Liver (tissue), 3 donors: ENCODE data around the gene UBTD1.

Experiments used
- ATF3 ChIP-seq: IDR thresholded peaks from 2 replicates; pipeline ENCODE4 v1.6.1; 2016; ENCODE audit warnings: antibody characterized with exemption
- CTCF ChIP-seq: fragments of 150-350 bp; IDR thresholded peaks from 2 replicates; pipeline ENCODE4 v1.5.1; 2017; ENCODE audit warnings: improper control_type of control experiment, low read depth, low read length; ENCODE audit not compliant: missing input control
- EGR1 ChIP-seq, 2 donors: IDR thresholded peaks; 2 replicates each; pipeline ENCODE4 v1.6.1; 2016 to 2018; ENCODE audit warnings: antibody characterized with exemption in 2 of 2, low read depth in 2 of 2
- FOXA1 ChIP-seq: IDR thresholded peaks from 2 replicates; pipeline ENCODE4 v1.6.1; 2016; ENCODE audit warnings: antibody characterized with exemption
- GABPA ChIP-seq, 2 donors: IDR thresholded peaks in 1 of 2; conservative IDR thresholded peaks in 1 of 2; 2 replicates each; pipeline ENCODE4 v1.6.1; 2016; ENCODE audit warnings: antibody characterized with exemption in 2 of 2, mild to moderate bottlenecking in 1 of 2, moderate library complexity in 1 of 2
- HNF4G ChIP-seq: IDR thresholded peaks from 2 replicates; pipeline ENCODE4 v1.6.1; 2016; ENCODE audit warnings: antibody characterized with exemption
- JUND ChIP-seq, 2 donors: IDR thresholded peaks; 2 replicates each; pipeline ENCODE4 v1.6.1; 2016; ENCODE audit warnings: antibody characterized with exemption in 2 of 2
- RAD21 ChIP-seq, 2 donors: IDR thresholded peaks; 2 replicates each; pipeline ENCODE4 v1.6.1; 2016; ENCODE audit warnings: antibody characterized with exemption in 2 of 2, mild to moderate bottlenecking in 2 of 2
- TAF1 ChIP-seq: conservative IDR thresholded peaks from 2 replicates; pipeline ENCODE4 v1.6.1; 2016; ENCODE audit warnings: antibody characterized with exemption, mild to moderate bottlenecking
- YY1 ChIP-seq: IDR thresholded peaks from 2 replicates; pipeline ENCODE4 v1.6.1; 2016; ENCODE audit warnings: antibody characterized with exemption, mild to moderate bottlenecking
- TF ChIP-seq, protein P1 (sequence below): IDR thresholded peaks from 2 replicates; pipeline ENCODE4 v1.6.1; 2016; ENCODE audit warnings: antibody characterized with exemption
- TF ChIP-seq, protein P2 (sequence below): IDR thresholded peaks from 2 replicates; pipeline ENCODE4 v1.6.1; 2016; ENCODE audit warnings: antibody characterized with exemption
- TF ChIP-seq, protein P3 (sequence below): IDR thresholded peaks from 2 replicates; pipeline ENCODE4 v1.6.1; 2016; ENCODE audit warnings: antibody characterized with exemption, mild to moderate bottlenecking
- donor health status: healthy.
- donor health status: healthy.

GRCh38 chr10:97512993-97513392 is 14.3 kb downstream of the UBTD1 start:
- TF ChIP-seq GABPA (IDR thresholded peaks at IDR 0.05 in 1 of 2, conservative IDR thresholded peaks at IDR 0.05 in 1 of 2) = no peak
- no peak for TF ChIP-seq CTCF
- no peak for TF ChIP-seq HNF4G
- TF ChIP-seq, protein P1, sequence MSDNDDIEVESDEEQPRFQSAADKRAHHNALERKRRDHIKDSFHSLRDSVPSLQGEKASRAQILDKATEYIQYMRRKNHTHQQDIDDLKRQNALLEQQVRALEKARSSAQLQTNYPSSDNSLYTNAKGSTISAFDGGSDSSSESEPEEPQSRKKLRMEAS = no peak
- TF ChIP-seq TAF1 = no peak
- no peak for TF ChIP-seq YY1
- no peak for TF ChIP-seq EGR1 (IDR thresholded peaks at IDR 0.05; ENCODE audit: low read depth in 2 of 2)
- TF ChIP-seq ATF3 = no peak
- TF ChIP-seq, protein P2, sequence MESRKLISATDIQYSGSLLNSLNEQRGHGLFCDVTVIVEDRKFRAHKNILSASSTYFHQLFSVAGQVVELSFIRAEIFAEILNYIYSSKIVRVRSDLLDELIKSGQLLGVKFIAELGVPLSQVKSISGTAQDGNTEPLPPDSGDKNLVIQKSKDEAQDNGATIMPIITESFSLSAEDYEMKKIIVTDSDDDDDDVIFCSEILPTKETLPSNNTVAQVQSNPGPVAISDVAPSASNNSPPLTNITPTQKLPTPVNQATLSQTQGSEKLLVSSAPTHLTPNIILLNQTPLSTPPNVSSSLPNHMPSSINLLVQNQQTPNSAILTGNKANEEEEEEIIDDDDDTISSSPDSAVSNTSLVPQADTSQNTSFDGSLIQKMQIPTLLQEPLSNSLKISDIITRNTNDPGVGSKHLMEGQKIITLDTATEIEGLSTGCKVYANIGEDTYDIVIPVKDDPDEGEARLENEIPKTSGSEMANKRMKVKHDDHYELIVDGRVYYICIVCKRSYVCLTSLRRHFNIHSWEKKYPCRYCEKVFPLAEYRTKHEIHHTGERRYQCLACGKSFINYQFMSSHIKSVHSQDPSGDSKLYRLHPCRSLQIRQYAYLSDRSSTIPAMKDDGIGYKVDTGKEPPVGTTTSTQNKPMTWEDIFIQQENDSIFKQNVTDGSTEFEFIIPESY = no peak
- TF ChIP-seq, protein P3, sequence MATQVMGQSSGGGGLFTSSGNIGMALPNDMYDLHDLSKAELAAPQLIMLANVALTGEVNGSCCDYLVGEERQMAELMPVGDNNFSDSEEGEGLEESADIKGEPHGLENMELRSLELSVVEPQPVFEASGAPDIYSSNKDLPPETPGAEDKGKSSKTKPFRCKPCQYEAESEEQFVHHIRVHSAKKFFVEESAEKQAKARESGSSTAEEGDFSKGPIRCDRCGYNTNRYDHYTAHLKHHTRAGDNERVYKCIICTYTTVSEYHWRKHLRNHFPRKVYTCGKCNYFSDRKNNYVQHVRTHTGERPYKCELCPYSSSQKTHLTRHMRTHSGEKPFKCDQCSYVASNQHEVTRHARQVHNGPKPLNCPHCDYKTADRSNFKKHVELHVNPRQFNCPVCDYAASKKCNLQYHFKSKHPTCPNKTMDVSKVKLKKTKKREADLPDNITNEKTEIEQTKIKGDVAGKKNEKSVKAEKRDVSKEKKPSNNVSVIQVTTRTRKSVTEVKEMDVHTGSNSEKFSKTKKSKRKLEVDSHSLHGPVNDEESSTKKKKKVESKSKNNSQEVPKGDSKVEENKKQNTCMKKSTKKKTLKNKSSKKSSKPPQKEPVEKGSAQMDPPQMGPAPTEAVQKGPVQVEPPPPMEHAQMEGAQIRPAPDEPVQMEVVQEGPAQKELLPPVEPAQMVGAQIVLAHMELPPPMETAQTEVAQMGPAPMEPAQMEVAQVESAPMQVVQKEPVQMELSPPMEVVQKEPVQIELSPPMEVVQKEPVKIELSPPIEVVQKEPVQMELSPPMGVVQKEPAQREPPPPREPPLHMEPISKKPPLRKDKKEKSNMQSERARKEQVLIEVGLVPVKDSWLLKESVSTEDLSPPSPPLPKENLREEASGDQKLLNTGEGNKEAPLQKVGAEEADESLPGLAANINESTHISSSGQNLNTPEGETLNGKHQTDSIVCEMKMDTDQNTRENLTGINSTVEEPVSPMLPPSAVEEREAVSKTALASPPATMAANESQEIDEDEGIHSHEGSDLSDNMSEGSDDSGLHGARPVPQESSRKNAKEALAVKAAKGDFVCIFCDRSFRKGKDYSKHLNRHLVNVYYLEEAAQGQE = no peak
- TF ChIP-seq RAD21 (IDR thresholded peaks at IDR 0.05) = no peak
- TF ChIP-seq JUND (IDR thresholded peaks at IDR 0.05) = no peak
- TF ChIP-seq FOXA1 = no peak
